Measurements from ENCODE around the gene HS1BP3. TPM values are rescaled to one million over a fixed set of nuclear protein-coding genes. Genes with fewer than 3 reads are reported as not detected.

The HS1BP3 gene
- total and polyA plus RNA-seq, 10 donors: 8.8 to 38.0 (median 25.9) TPM

DNA sequence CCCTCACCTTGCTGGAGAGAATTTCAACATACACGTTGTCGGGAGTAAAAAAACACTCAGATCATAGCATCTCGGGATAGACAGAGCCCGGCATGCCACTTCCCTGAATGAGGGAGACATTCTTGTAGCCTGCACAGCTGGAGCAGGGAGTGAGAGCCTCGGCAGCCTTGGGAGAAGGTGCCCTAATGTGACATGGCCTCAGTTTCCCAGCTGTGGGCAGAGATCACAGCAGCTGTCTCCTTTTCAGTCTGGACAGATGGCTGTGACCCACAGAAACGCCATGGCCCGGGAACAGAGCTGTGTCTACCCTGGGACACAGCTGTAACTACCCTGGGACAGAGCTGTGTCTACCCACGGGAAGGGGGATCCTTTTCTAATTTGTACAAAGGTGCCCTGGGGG, 55.9 kb downstream of the HS1BP3 start:
- no peak for TF ChIP-seq CTCF (IDR thresholded peaks at IDR 0.05 in 8 of 11, conservative IDR thresholded peaks at IDR 0.05 in 3 of 11)
- no peak for TF ChIP-seq POLR2A (IDR thresholded peaks at IDR 0.05)
- no peak for TF ChIP-seq POLR2AphosphoS5 (IDR thresholded peaks at IDR 0.05)
- peaks cover 0 to 6% (median 0%) of the 10 kb centered on the region in 7 donors for H3K27me3 ChIP-seq (replicated peaks in 1 of 7)
- peak; percentile 65 for DNase-seq
- no peak overlapping the region for H3K4me3 ChIP-seq
- H3K36me3 ChIP-seq: no peaks in the 10 kb centered on the region
- H3K9me3 ChIP-seq: no peaks in the 10 kb centered on the region
- intact Hi-C loops (cut with DNase I; ENCODE audit: low total_unique reads): no loop called here
- H3K4me1 ChIP-seq: peaks cover 43 to 86% (median 66%) of the 10 kb centered on the region in 6 donors
- peak overlapping the region in 7 of 8 donors; percentile 73 to 91 (median 80) for H3K27ac ChIP-seq
- WGBS, 5 donors: 81 to 89% (median 85%) methylated on average over 5 to 8 of the region's 8 CpGs

GRCh38 chr2:20594048-20594750, 56.7 kb downstream of the HS1BP3 start:
- Histone ChIP-seq H3K36me3 (no peaks in the 10 kb centered on the region), H3K4me3 (no peak overlapping the region), H3K9me3 (no peaks in the 10 kb centered on the region), H3K4me1 (peaks cover 41 to 84% (median 61%) of the 10 kb centered on the region in 6 donors), H3K27me3 (replicated peaks in 1 of 7) (peaks cover 0 to 6% (median 0%) of the 10 kb centered on the region in 7 donors), H3K27ac (peak overlapping the region in 7 of 8 donors; percentile 32 to 91 (median 80))
- TF ChIP-seq POLR2A (IDR thresholded peaks at IDR 0.05) (no peak), CTCF (IDR thresholded peaks at IDR 0.05 in 8 of 11, conservative IDR thresholded peaks at IDR 0.05 in 3 of 11) (no peak), POLR2AphosphoS5 (IDR thresholded peaks at IDR 0.05) (no peak)
- peak; percentile 50 for DNase-seq
- 71 to 91% (median 80%) methylated on average over 6 of the region's 6 CpGs for WGBS, 5 donors
- intact Hi-C loops (cut with DNase I; ENCODE audit: low total_unique reads): no loop called here

DNA sequence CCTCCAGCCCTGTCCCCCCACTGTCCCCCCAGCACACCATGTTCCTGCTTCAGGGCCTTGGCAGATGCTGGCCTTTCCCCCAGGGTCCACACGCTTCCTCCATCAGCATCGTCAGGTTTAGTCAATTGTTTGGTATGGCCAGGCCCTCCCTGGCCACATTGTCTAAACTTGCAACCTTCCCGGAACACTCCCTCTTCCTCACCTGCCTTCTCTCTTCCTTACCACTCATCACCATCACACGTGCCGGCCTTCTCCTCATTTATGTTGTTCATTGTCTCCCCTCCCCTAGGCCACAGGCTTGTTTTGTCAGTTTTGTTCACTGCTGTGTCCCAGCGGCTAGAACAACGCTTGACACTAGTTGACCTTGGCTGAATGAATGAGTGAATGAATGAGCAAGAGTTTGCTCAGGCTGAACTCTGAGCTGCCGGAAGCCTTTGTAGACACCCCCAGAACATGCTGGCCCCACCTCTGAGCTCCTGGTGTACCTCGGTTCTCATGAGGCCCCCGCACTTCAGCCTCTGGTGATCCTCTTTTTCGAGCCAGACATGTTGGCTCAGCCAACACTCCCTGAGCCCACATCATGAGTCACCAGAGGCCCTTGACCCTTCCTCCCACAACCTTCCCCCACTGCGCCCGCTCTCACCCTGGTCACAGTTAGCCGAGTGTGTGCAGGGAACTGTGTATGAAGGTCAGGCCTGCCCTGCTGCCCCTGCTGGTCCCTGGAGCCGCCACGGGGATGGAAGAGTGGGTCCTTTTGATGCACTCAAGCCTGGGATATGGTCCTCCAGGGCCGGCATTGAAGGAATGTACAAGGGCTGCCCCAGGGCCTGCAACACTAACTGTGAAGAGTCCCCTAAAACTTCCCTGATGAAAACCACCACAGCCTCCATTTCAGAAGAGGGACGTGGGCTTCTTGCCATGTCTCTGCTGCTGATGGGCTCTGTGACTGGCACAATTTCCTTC, 57.5 kb downstream of the HS1BP3 start:
- Histone ChIP-seq H3K9me3 (no peaks in the 10 kb centered on the region), H3K27me3 (replicated peaks in 1 of 7) (peaks cover 0 to 6% (median 0%) of the 10 kb centered on the region in 7 donors), H3K4me1 (peaks cover 36 to 78% (median 58%) of the 10 kb centered on the region in 6 donors), H3K27ac (peak overlapping the region in 7 of 8 donors; percentile 32 to 91 (median 80)), H3K36me3 (no peaks in the 10 kb centered on the region), H3K4me3 (no peak overlapping the region)
- DNase-seq: peak; percentile 82
- WGBS, 5 donors: 67 to 76% (median 75%) methylated on average over 16 to 18 of the region's 18 CpGs
- intact Hi-C loops (cut with DNase I; ENCODE audit: low total_unique reads): no loop called here
- peak; percentile 79 to 85 (median 81) for TF ChIP-seq POLR2AphosphoS5 (IDR thresholded peaks at IDR 0.05)
- no peak for TF ChIP-seq CTCF (IDR thresholded peaks at IDR 0.05 in 8 of 11, conservative IDR thresholded peaks at IDR 0.05 in 3 of 11)

Measured in spleen (tissue), 11 donors.